HepG2 (cell line): Measurements from ENCODE around the gene PPP2R5D. TPM values are rescaled to one million over a fixed set of nuclear protein-coding genes. Genes with fewer than 3 reads are reported as not detected.
A peak's percentile ranks its signal among the peaks of the same experiment; 100 is the strongest.

ENCODE experiments used
- BCL6 ChIP-seq: IDR thresholded peaks from 2 replicates; pipeline ENCODE4 v1.6.1; 2016; ENCODE audit warnings: missing genetic modification reagents, missing compliant biosample characterization
- CREB1 ChIP-seq, 2 experiments: fragments of 450-650 bp in 1 of 2; IDR thresholded peaks; 2 replicates each; pipeline ENCODE4 v1.6.1; 2016 to 2017; ENCODE audit warnings: control low read depth in 1 of 2, mild to moderate bottlenecking in 1 of 2, missing compliant biosample characterization in 1 of 2, missing genetic modification characterization in 1 of 2
- ERF ChIP-seq: IDR thresholded peaks from 2 replicates; pipeline ENCODE4 v1.6.1; 2018; ENCODE audit warnings: missing biosample characterization, missing genetic modification reagents
- FOXJ3 ChIP-seq: sonication (generic); formaldehyde crosslinking; IDR thresholded peaks from 2 replicates; pipeline ENCODE4 v1.4.0; 2020; ENCODE audit warnings: missing genetic modification reagents, mild to moderate bottlenecking, borderline replicate concordance
- FOXK2 ChIP-seq: fragments of 450-650 bp; IDR thresholded peaks from 2 replicates; pipeline ENCODE4 v1.6.1; 2016
- GABPA ChIP-seq, 2 experiments: IDR thresholded peaks; 2 replicates each; pipeline ENCODE4 v1.6.1; 2011 to 2016; ENCODE audit warnings: low read depth in 2 of 2, low read length in 1 of 2, missing biosample characterization in 1 of 2, missing genetic modification characterization in 1 of 2
- GATA4 ChIP-seq: sonication (generic); IDR thresholded peaks from 2 replicates; pipeline ENCODE4 v1.6.1; 2016; ENCODE audit warnings: antibody characterized with exemption, low read depth, borderline replicate concordance
- GTF2F1 ChIP-seq: fragments of 150-350 bp; IDR thresholded peaks from 2 replicates; pipeline ENCODE4 v1.6.1; 2014; ENCODE audit warnings: low read length
- HNF4G ChIP-seq, 2 experiments: sonication (generic) in 1 of 2; formaldehyde crosslinking in 1 of 2; IDR thresholded peaks; 2 replicates each; pipeline versions ENCODE4 v1.4.0 to v1.6.1; 2011 to 2020; ENCODE audit warnings: borderline replicate concordance in 2 of 2, low read depth in 2 of 2, mild to moderate bottlenecking in 2 of 2, low read length in 1 of 2, missing genetic modification reagents in 1 of 2, moderate library complexity in 1 of 2
- HNRNPLL ChIP-seq: fragments of 200-400 bp; formaldehyde crosslinking; IDR thresholded peaks from 2 replicates; pipeline ENCODE4 v1.6.1; 2017; ENCODE audit warnings: mild to moderate bottlenecking, low read depth, low read length; ENCODE audit not compliant: poor library complexity, severe bottlenecking
- KAT7 ChIP-seq: IDR thresholded peaks from 2 replicates; pipeline ENCODE4 v1.6.1; 2018; ENCODE audit warnings: borderline replicate concordance, missing compliant biosample characterization
- PHF5A ChIP-seq: IDR thresholded peaks from one replicate; pipeline ENCODE4 v1.6.1; 2018; ENCODE audit warnings: low read depth, missing genetic modification reagents; ENCODE audit not compliant: unreplicated experiment
- ZBTB7B ChIP-seq: sonication (generic); formaldehyde crosslinking; IDR thresholded peaks from 2 replicates; pipeline ENCODE4 v1.4.0; 2020; ENCODE audit warnings: missing genetic modification reagents
- ZNF160 ChIP-seq: sonication (generic); formaldehyde crosslinking; IDR thresholded peaks from 2 replicates; pipeline ENCODE4 v1.8.0; 2022; ENCODE audit warnings: mild to moderate bottlenecking, inconsistent platforms, missing genetic modification reagents
- ZNF282 ChIP-seq: fragments of 450-650 bp; IDR thresholded peaks from 2 replicates; pipeline ENCODE4 v1.6.1; 2018; ENCODE audit not compliant: partially characterized antibody
- ZNF292 ChIP-seq: sonication (generic); formaldehyde crosslinking; IDR thresholded peaks from 2 replicates; pipeline ENCODE4 v1.8.1; 2022; ENCODE audit warnings: mild to moderate bottlenecking, low read depth, missing genetic modification reagents, borderline replicate concordance
- ZNF550 ChIP-seq: sonication (generic); formaldehyde crosslinking; IDR thresholded peaks from 2 replicates; pipeline ENCODE4 v1.4.0; 2020; ENCODE audit warnings: mild to moderate bottlenecking, missing genetic modification reagents, borderline replicate concordance
- ZNF777 ChIP-seq: sonication (generic); formaldehyde crosslinking; IDR thresholded peaks from 2 replicates; pipeline ENCODE4 v1.4.0; 2020; ENCODE audit warnings: missing genetic modification reagents
- ZNF790 ChIP-seq: sonication (generic); formaldehyde crosslinking; IDR thresholded peaks from 2 replicates; pipeline ENCODE4 v1.8.0; 2022; ENCODE audit warnings: missing genetic modification reagents, mild to moderate bottlenecking, borderline replicate concordance
- ZNF792 ChIP-seq: IDR thresholded peaks from 2 replicates; pipeline ENCODE4 v1.6.1; 2016
- polyA plus RNA-seq, 8 experiments: library from polyadenylated mRNA; depleted of rRNA in 3 of 8; stranded (reverse) in 7 of 8; unstranded in 1 of 8; fragments of >200 nt; fragmentation: Illumina TruSeq in 4 of 8; extraction: Trizol in 4 of 8; gene quantifications; 2 replicates each; pipeline versions ENCODE4 v1.2.1 to v1.2.3, GENCODE V29; 2011 to 2016; ENCODE audit warnings: low read depth in 4 of 8, missing spikeins in 1 of 8, mixed read lengths in 1 of 8; ENCODE audit not compliant: insufficient read depth in 1 of 8
- total RNA-seq, 5 experiments: library from RNA; depleted of rRNA; stranded (reverse); fragments of >200 nt; fragmentation: Illumina TruSeq; extraction: Trizol; gene quantifications; 2 replicates each; pipeline ENCODE4 v1.2.3, GENCODE V29; 2016; ENCODE audit warnings: low read depth in 1 of 5
- TF ChIP-seq, protein P1 (sequence below): IDR thresholded peaks from 2 replicates; pipeline ENCODE4 v1.6.1; 2016; ENCODE audit warnings: missing genetic modification reagents, missing compliant biosample characterization
- TF ChIP-seq, protein P2 (sequence below): sonication (generic); formaldehyde crosslinking; IDR thresholded peaks from 2 replicates; pipeline ENCODE4 v1.4.0; 2020; ENCODE audit warnings: missing genetic modification reagents; ENCODE audit errors: not compliant biosample characterization
- TF ChIP-seq, protein P3 (sequence below): IDR thresholded peaks from 2 replicates; pipeline ENCODE4 v1.6.1; 2016
- TF ChIP-seq, protein P4 (sequence below): sonication (generic); formaldehyde crosslinking; IDR thresholded peaks from 2 replicates; pipeline ENCODE4 v1.8.0; 2022; ENCODE audit warnings: mild to moderate bottlenecking, missing genetic modification reagents, moderate library complexity
- TF ChIP-seq, protein P5 (sequence below): sonication (generic); formaldehyde crosslinking; conservative IDR thresholded peaks from 2 replicates; pipeline ENCODE4 v1.8.1; 2023; ENCODE audit warnings: missing genetic modification reagents

PPP2R5D gene
- total and polyA plus RNA-seq, 2 of the 13 experiments (the other 11 are each of a cell fraction or from before 2014, with no cell fraction given), result 53.7 to 60.4 TPM

DNA sequence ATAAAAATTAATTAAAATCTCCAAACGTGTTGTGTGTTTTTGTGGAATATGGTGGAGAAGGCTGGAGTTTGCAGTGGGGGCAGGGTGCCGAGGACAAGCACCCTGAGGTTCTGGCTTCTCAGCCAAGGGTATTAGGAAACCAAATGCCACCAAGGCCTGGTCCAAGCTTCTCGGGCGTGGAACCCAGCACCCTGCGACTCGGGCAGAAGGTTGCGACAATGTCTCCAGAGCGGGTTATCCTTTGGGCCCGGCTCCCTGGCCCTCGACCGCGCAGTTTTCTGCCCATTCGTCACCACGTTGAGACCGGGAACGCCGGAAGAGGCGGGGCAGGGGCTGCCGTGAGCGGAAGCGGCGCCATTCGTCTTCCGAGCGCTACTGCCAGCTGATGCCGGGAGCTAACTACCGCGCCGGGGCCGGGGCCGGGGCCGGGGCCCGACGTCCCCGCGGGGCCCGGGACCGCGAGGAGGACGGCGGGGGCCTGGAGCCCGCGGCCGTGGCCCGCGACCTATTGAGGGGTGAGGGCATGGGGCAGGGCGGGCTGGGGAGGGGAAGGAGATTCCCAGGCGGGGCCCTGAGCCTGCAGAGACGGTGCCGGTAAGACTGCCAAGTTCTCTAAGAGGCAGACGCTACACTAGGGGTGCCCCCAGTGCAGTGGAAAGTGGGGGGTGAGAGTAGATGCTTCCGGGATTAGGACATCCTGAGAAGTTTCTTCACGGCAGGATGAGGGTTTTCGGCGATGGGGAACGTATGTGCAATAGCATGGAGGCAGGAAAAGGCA lies 37.1 kb downstream of the PPP2R5D start, which contains the start of gene RRP36 (continued):
- TF ChIP-seq CREB1 (IDR thresholded peaks at IDR 0.05), result peak; percentile 31; the same call in 1 of the 2 replicates
- peak; percentile 63 for TF ChIP-seq CREB1 (CRISPR knock-in tag; IDR thresholded peaks at IDR 0.05)
- peak; percentile 73 for TF ChIP-seq HNRNPLL
- TF ChIP-seq ZNF550 (CRISPR knock-in tag), result no peak
- TF ChIP-seq ZNF790, result no peak; the same call in 1 of the 2 replicates
- TF ChIP-seq, protein P1, sequence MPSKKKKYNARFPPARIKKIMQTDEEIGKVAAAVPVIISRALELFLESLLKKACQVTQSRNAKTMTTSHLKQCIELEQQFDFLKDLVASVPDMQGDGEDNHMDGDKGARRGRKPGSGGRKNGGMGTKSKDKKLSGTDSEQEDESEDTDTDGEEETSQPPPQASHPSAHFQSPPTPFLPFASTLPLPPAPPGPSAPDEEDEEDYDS, result peak; percentile 54; the same call in 1 of the 2 replicates
- TF ChIP-seq PHF5A (CRISPR knock-in tag), result peak; percentile 54
- TF ChIP-seq ZNF282, result no peak
- peak; percentile 40; the same call in 1 of the 2 replicates for TF ChIP-seq FOXJ3
- peak; percentile 62 for TF ChIP-seq ZNF777 (CRISPR knock-in tag)
- no peak for TF ChIP-seq ZBTB7B (CRISPR knock-in tag)
- no peak for TF ChIP-seq ZNF292 (CRISPR knock-in tag)
- no peak for TF ChIP-seq KAT7
- no peak for TF ChIP-seq FOXK2
- no peak for TF ChIP-seq GTF2F1
- no peak for TF ChIP-seq BCL6 (CRISPR knock-in tag)
- no peak; the same call in 1 of the 2 replicates for TF ChIP-seq HNF4G (IDR thresholded peaks at IDR 0.05; ENCODE audit: borderline replicate concordance, low read depth, low read length)
- no peak for TF ChIP-seq HNF4G (CRISPR knock-in tag; IDR thresholded peaks at IDR 0.05; ENCODE audit: borderline replicate concordance, low read depth)
- peak; percentile 76; the same call in 1 of the 2 replicates for TF ChIP-seq ERF (CRISPR knock-in tag)
- TF ChIP-seq, protein P2, sequence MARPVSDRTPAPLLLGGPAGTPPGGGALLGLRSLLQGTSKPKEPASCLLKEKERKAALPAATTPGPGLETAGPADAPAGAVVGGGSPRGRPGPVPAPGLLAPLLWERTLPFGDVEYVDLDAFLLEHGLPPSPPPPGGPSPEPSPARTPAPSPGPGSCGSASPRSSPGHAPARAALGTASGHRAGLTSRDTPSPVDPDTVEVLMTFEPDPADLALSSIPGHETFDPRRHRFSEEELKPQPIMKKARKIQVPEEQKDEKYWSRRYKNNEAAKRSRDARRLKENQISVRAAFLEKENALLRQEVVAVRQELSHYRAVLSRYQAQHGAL (CRISPR knock-in tag), result peak; percentile 74
- TF ChIP-seq, protein P3, sequence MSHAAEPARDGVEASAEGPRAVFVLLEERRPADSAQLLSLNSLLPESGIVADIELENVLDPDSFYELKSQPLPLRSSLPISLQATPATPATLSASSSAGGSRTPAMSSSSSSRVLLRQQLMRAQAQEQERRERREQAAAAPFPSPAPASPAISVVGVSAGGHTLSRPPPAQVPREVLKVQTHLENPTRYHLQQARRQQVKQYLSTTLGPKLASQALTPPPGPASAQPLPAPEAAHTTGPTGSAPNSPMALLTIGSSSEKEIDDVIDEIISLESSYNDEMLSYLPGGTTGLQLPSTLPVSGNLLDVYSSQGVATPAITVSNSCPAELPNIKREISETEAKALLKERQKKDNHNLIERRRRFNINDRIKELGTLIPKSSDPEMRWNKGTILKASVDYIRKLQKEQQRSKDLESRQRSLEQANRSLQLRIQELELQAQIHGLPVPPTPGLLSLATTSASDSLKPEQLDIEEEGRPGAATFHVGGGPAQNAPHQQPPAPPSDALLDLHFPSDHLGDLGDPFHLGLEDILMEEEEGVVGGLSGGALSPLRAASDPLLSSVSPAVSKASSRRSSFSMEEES (CRISPR knock-in tag), result 0 out of 2 replicates have a peak, but pooled peaks have one; percentile 52
- TF ChIP-seq GATA4, result peak; percentile 37; the same call in 1 of the 2 replicates
- TF ChIP-seq, protein P4, sequence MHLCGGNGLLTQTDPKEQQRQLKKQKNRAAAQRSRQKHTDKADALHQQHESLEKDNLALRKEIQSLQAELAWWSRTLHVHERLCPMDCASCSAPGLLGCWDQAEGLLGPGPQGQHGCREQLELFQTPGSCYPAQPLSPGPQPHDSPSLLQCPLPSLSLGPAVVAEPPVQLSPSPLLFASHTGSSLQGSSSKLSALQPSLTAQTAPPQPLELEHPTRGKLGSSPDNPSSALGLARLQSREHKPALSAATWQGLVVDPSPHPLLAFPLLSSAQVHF (CRISPR knock-in tag), result peak; percentile 73; the same call in 1 of the 2 replicates
- no peak for TF ChIP-seq ZNF792 (CRISPR knock-in tag)
- TF ChIP-seq ZNF160 (CRISPR knock-in tag), result peak; percentile 83; the same call in 1 of the 2 replicates
- peak; percentile 91 for TF ChIP-seq GABPA (IDR thresholded peaks at IDR 0.05; ENCODE audit: low read depth, low read length)
- peak; percentile 93 for TF ChIP-seq GABPA (CRISPR knock-in tag; IDR thresholded peaks at IDR 0.05; ENCODE audit: low read depth)
- TF ChIP-seq, protein P5, sequence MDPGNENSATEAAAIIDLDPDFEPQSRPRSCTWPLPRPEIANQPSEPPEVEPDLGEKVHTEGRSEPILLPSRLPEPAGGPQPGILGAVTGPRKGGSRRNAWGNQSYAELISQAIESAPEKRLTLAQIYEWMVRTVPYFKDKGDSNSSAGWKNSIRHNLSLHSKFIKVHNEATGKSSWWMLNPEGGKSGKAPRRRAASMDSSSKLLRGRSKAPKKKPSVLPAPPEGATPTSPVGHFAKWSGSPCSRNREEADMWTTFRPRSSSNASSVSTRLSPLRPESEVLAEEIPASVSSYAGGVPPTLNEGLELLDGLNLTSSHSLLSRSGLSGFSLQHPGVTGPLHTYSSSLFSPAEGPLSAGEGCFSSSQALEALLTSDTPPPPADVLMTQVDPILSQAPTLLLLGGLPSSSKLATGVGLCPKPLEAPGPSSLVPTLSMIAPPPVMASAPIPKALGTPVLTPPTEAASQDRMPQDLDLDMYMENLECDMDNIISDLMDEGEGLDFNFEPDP (CRISPR knock-in tag), result 0 out of 2 replicates have a peak, but pooled peaks have one; percentile 82
